C4-2B (cell line): ENCODE data around the gene FNDC3B.

ENCODE experiments used
- H3K27ac ChIP-seq: fragments of 450-650 bp; 2 replicates; pipeline ENCODE4 v1.5.1; 2017
- CTCF ChIP-seq: fragments of 450-650 bp; conservative IDR thresholded peaks from 2 replicates; pipeline ENCODE4 v1.5.1; 2017; ENCODE audit warnings: mild to moderate bottlenecking
- ZFX ChIP-seq: fragments of 450-650 bp; IDR thresholded peaks from 2 replicates; pipeline ENCODE4 v1.6.1; 2017

Gene FNDC3B

GRCh38 chr3:172047567-172048115, 8.3 kb downstream of the FNDC3B start:
- H3K27ac ChIP-seq: no peak overlapping the region
- TF ChIP-seq ZFX (no peak), CTCF (no peak)

- TF ChIP-seq ZFX (no peak), CTCF (no peak)
- H3K27ac ChIP-seq: no peak overlapping the region
These were observed 9.2 kb downstream of the FNDC3B start for GRCh38 chr3:172048599-172048998.

GRCh38 chr3:172051310-172051956, 12.1 kb downstream of the FNDC3B start:
- TF ChIP-seq ZFX (no peak), CTCF (no peak)
- no peak overlapping the region for H3K27ac ChIP-seq

GRCh38 chr3:172051957-172052354, 12.6 kb downstream of the FNDC3B start:
- TF ChIP-seq ZFX: no peak
- no peak for TF ChIP-seq CTCF
- no peak overlapping the region for H3K27ac ChIP-seq

- TF ChIP-seq ZFX (no peak), CTCF (no peak)
- no peak overlapping the region for H3K27ac ChIP-seq
These were observed 13.0 kb downstream of the FNDC3B start for GRCh38 chr3:172052405-172052804.

GRCh38 chr3:172054115-172054764, 14.9 kb downstream of the FNDC3B start:
- TF ChIP-seq CTCF (no peak), ZFX (no peak)
- no peak overlapping the region for H3K27ac ChIP-seq

- no peak for TF ChIP-seq ZFX
- no peak overlapping the region for H3K27ac ChIP-seq
These were observed 17.0 kb downstream of the FNDC3B start for GRCh38 chr3:172056416-172056815.

GRCh38 chr3:172057059-172057458, 17.7 kb downstream of the FNDC3B start:
- no peak for TF ChIP-seq CTCF
- no peak for TF ChIP-seq ZFX
- no peak overlapping the region for H3K27ac ChIP-seq
